SK-N-SH treated with all-trans-retinoic acid at 6 μM for 48 hours (cell line): ENCODE measurements around the gene PLPP3.

Experiments
- ESRRG ChIP-seq: fragments of 250-450 bp; sonication (Bioruptor Pico); IDR thresholded peaks from 2 replicates; pipeline ENCODE4 v1.6.1; 2021; ENCODE audit warnings: mild to moderate bottlenecking
- TF ChIP-seq, protein P1 (sequence below): fragments of 250-450 bp; sonication (Bioruptor Pico); IDR thresholded peaks from 2 replicates; pipeline ENCODE4 v1.5.1; 2020; ENCODE audit warnings: low read depth, mild to moderate bottlenecking, moderate library complexity

DNA sequence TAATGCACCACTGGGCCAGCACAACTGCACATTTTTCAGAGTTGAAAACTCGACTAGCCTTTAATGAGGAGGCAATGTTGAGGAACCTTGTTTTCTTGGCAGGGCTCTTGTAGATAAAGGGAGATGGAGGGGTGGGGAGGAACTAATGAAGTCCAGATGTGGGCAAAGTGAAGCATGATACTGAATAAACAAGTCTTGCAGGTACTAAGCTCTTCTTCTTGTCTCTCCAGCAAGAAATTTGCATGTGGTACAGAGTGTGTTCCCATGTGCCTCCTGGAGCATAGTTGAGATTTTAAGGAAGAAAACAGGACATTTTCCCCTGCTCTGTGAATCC is 47.0 kb downstream of the PLPP3 start:
- no peak for TF ChIP-seq ESRRG (CRISPR knock-in tag)
- TF ChIP-seq, protein P1, sequence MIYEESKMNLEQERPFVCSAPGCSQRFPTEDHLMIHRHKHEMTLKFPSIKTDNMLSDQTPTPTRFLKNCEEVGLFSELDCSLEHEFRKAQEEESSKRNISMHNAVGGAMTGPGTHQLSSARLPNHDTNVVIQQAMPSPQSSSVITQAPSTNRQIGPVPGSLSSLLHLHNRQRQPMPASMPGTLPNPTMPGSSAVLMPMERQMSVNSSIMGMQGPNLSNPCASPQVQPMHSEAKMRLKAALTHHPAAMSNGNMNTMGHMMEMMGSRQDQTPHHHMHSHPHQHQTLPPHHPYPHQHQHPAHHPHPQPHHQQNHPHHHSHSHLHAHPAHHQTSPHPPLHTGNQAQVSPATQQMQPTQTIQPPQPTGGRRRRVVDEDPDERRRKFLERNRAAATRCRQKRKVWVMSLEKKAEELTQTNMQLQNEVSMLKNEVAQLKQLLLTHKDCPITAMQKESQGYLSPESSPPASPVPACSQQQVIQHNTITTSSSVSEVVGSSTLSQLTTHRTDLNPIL (CRISPR knock-in tag): no peak
